GM20000 (cell line): ENCODE results near the gene LGALS16.
A peak's percentile ranks its signal among the peaks of the same experiment; 100 is the strongest.
"Not testable (repeated sequence)": the region's sequence is repeated elsewhere in the genome, so short reads cannot be mapped to it uniquely, and the experiment has no call there.

Experiments
- DNase-seq: peaks from one replicate; pipeline ENCODE4 v3.0.0; 2012; ENCODE audit warnings: low spot score
- CTCF ChIP-seq: IDR thresholded peaks from 2 replicates; pipeline ENCODE4 v1.5.1; 2012; ENCODE audit warnings: mild to moderate bottlenecking, control low read depth; ENCODE audit errors: extremely low read depth, missing control alignments

Gene LGALS16

GRCh38 chr19:39661565-39661964 lies 5.9 kb downstream of the LGALS16 start:
- no peak for DNase-seq
- TF ChIP-seq CTCF = no peak

GRCh38 chr19:39669860-39670259 lies 14.1 kb downstream of the LGALS16 start:
- not testable (repeated sequence) for DNase-seq

GRCh38 chr19:39670998-39671397 lies 15.3 kb downstream of the LGALS16 start:
- no peak for TF ChIP-seq CTCF

GRCh38 chr19:39671739-39672363 lies 16.1 kb downstream of the LGALS16 start:
- TF ChIP-seq CTCF = peak; percentile 57
- peak; percentile 58 for DNase-seq

More at GRCh38 chr19:39670998-39671397, 15.3 kb downstream of the LGALS16 start:
- no peak for DNase-seq

GRCh38 chr19:39672473-39672872 lies 16.8 kb downstream of the LGALS16 start:
- TF ChIP-seq CTCF = no peak
- no peak for DNase-seq

GRCh38 chr19:39673862-39674261 lies 18.1 kb downstream of the LGALS16 start:
- peak; percentile 27 for TF ChIP-seq CTCF
- DNase-seq = not testable (repeated sequence)

- no peak for TF ChIP-seq CTCF
- DNase-seq = peak; percentile 49
These were observed 20.3 kb downstream of the LGALS16 start for GRCh38 chr19:39676004-39676403.

GRCh38 chr19:39677961-39678889 lies 22.5 kb downstream of the LGALS16 start:
- no peak for TF ChIP-seq CTCF
- no peak for DNase-seq
